ENCODE measurements around the gene GTF2I. TPM values are rescaled to one million over a fixed set of nuclear protein-coding genes. Genes with fewer than 3 reads are reported as not detected.
"Not testable (repeated sequence)": the region's sequence is repeated elsewhere in the genome, so short reads cannot be mapped to it uniquely, and the experiment has no call there.

The GTF2I gene
- total RNA-seq, 2 donors from 2014 or later, result 123 to 148 TPM

DNA sequence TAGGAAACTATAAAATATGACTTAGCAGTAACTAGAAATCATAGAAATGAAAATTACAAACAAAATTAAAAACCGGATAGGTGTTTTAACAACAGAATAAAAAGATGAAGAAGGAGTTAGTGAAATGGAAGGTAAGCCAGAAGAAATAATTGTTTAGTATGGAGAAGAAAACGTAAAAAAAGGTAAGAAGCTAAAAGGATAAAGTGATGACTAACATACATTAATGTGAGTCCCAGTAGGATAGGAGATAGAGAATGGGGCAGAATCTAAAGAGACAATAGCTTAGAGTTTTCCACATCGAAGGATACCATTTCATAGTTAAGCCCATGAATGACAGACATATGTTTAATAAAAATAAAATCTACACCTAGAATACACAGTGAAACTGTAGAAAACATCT lies 25.3 kb downstream of the GTF2I start:
- Histone ChIP-seq H3K27ac (no peak overlapping the region), H3K36me3 (no peaks in the 10 kb centered on the region), H3K9me3 (no peaks in the 10 kb centered on the region), H3K9ac (ENCODE audit: low read depth in 2 of 2, low read length in 2 of 2) (no peak overlapping the region), H3K4me1 (no peaks in the 10 kb centered on the region), H3K27me3 (no peaks in the 10 kb centered on the region), H3K4me3 (no peak overlapping the region)
- DNase-seq, result no peak
- intact Hi-C loops (cut with DNase I), result no loop called here
- TF ChIP-seq, protein P1, sequence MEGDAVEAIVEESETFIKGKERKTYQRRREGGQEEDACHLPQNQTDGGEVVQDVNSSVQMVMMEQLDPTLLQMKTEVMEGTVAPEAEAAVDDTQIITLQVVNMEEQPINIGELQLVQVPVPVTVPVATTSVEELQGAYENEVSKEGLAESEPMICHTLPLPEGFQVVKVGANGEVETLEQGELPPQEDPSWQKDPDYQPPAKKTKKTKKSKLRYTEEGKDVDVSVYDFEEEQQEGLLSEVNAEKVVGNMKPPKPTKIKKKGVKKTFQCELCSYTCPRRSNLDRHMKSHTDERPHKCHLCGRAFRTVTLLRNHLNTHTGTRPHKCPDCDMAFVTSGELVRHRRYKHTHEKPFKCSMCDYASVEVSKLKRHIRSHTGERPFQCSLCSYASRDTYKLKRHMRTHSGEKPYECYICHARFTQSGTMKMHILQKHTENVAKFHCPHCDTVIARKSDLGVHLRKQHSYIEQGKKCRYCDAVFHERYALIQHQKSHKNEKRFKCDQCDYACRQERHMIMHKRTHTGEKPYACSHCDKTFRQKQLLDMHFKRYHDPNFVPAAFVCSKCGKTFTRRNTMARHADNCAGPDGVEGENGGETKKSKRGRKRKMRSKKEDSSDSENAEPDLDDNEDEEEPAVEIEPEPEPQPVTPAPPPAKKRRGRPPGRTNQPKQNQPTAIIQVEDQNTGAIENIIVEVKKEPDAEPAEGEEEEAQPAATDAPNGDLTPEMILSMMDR (IDR thresholded peaks at IDR 0.05), result no peak

DNA sequence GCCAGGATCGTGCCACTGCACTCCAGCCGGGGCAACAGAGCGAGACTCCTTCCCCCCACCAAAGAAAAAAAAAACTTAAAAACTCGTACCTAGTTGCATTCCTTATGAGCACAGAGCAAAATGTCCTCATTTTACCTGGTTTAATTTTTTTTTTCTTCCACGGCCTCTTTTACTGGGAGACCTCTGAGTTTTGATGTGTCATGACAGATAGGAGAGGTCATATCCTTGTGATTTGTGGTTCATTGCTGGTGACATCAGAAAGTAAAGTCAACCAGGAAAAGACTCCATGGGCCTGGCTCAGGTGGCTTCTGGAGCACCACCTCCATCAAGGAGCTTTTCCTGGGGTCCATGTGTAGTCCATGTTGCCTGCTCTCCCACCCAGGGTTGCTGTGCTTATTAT lies 26.3 kb downstream of the GTF2I start:
- no peak overlapping the region for H3K4me3 ChIP-seq
- TF ChIP-seq, protein P1 (IDR thresholded peaks at IDR 0.05), result no peak
- H3K9me3 ChIP-seq, result no peaks in the 10 kb centered on the region
- H3K27me3 ChIP-seq, result no peaks in the 10 kb centered on the region
- DNase-seq, result no peak
- intact Hi-C loops (cut with DNase I), result no loop called here
- H3K9ac ChIP-seq (ENCODE audit: low read depth in 2 of 2, low read length in 2 of 2), result no peak overlapping the region
- H3K36me3 ChIP-seq, result no peaks in the 10 kb centered on the region
- H3K27ac ChIP-seq, result no peak overlapping the region
- no peaks in the 10 kb centered on the region for H3K4me1 ChIP-seq

DNA sequence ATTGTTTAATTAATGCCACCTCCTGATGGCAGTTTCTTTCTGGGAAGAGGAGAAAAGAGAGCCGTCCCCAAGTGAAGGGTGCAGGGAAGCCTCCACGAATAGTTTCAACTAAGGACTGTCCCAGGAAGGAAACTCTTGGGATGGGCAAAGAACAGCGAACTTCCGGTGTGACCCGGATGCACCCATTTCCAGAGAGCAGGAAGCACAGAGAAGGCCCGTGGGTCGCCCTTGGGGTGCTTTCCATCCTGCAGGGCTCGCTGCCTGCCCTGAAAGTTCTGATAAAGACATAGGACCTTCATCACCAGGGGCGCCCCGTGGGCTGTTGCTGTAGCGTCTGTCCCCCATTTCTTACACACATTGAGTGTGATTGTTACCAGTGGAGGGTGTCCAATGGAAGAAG lies 27.0 kb downstream of the GTF2I start:
- no peak overlapping the region for H3K4me3 ChIP-seq
- H3K27ac ChIP-seq, result no peak overlapping the region
- peaks cover 1% of the 10 kb centered on the region for H3K36me3 ChIP-seq
- no peak overlapping the region for H3K9ac ChIP-seq (ENCODE audit: low read depth in 2 of 2, low read length in 2 of 2)
- TF ChIP-seq, protein P1 (IDR thresholded peaks at IDR 0.05), result no peak
- H3K4me1 ChIP-seq, result no peaks in the 10 kb centered on the region
- H3K9me3 ChIP-seq, result no peaks in the 10 kb centered on the region
- H3K27me3 ChIP-seq, result no peaks in the 10 kb centered on the region
- no peak for DNase-seq
- intact Hi-C loops (cut with DNase I), result no loop called here

DNA sequence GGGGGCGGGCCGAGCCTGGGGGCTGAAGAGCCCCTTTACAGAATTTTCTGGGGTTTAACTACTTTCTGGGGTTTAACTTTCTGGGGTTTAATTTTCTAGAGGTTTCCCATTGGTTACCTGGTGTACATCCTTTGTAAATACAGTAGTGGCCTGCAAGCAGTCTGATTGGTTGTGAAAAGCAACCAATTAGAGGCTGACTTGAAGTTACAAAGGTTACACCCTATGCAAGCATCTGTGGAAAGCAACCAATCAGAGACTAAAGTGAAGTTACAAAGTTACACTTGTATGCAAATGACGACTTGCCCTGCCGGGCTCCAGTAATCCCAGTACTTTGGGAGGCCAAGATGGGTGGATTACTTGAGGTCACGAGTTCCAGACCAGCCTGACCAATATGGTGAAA lies 27.4 kb downstream of the GTF2I start:
- no peaks in the 10 kb centered on the region for H3K9me3 ChIP-seq

DNA sequence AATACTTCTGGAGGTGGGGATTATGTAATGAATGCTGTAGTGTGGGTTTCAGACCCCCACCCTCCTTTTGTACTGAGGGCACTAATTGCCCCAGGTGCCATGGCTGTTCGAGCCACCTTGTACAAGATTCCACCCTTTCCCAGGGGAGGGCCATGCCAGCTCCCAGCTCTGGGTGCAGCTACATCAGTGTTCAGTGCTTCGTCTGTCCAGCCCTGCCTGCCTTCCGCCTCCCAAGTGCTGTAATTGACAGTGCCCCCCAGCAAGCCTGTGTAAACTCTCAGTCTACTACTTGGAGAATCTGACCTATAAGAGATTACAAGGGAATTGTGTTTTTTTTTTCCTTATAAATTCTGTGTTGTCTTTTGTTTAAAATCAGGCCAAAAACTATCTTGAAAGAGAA lies 33.0 kb downstream of the GTF2I start:
- Histone ChIP-seq H3K36me3 (peaks cover 4% of the 10 kb centered on the region), H3K9ac (ENCODE audit: low read depth in 2 of 2, low read length in 2 of 2) (no peak overlapping the region), H3K4me3 (no peak overlapping the region), H3K4me1 (no peaks in the 10 kb centered on the region), H3K27me3 (no peaks in the 10 kb centered on the region), H3K27ac (no peak overlapping the region), H3K9me3 (no peaks in the 10 kb centered on the region)
- intact Hi-C loops (cut with DNase I), result no loop called here
- no peak for DNase-seq
- TF ChIP-seq, protein P1 (IDR thresholded peaks at IDR 0.05), result no peak

More for the DNA sequence above, 27.4 kb downstream of the GTF2I start:
- DNase-seq, result no peak
- Histone ChIP-seq H3K4me3 (no peak overlapping the region), H3K27ac (no peak overlapping the region), H3K4me1 (no peaks in the 10 kb centered on the region), H3K36me3 (peaks cover 4% of the 10 kb centered on the region), H3K9ac (ENCODE audit: low read depth in 2 of 2, low read length in 2 of 2) (no peak overlapping the region), H3K27me3 (no peaks in the 10 kb centered on the region)
- intact Hi-C loops (cut with DNase I), result no loop called here
- TF ChIP-seq, protein P1 (IDR thresholded peaks at IDR 0.05), result no peak

DNA sequence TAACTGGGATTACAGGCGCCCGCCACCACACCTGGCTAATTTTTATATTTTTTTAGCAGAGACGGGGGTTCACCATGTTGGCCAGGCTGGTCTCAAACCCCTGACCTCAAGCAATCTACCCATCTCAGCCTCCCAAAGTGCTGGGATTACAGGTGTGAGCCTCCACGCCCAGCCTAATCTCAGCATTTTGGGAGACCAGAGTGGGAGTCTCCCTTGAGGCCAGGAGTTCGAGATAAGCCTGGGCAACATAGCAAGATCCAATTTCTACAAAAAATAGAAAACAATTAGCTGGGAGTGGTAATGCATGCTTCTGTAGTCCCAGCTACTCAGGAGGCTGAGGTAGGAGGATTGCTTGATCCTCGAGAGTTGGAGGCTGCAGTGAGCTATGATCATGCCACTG lies 46.9 kb downstream of the GTF2I start:
- H3K4me1 ChIP-seq; DNase-seq; H3K4me3 ChIP-seq; H3K27me3 ChIP-seq; H3K27ac ChIP-seq; intact Hi-C loops (cut with DNase I); H3K9me3 ChIP-seq; H3K9ac ChIP-seq (ENCODE audit: low read depth in 2 of 2, low read length in 2 of 2): not testable (repeated sequence)
- peaks cover 12% of the 10 kb centered on the region for H3K36me3 ChIP-seq

All from colonic mucosa (tissue), 4 donors.